ENCODE results near the gene PSPN.

DNA sequence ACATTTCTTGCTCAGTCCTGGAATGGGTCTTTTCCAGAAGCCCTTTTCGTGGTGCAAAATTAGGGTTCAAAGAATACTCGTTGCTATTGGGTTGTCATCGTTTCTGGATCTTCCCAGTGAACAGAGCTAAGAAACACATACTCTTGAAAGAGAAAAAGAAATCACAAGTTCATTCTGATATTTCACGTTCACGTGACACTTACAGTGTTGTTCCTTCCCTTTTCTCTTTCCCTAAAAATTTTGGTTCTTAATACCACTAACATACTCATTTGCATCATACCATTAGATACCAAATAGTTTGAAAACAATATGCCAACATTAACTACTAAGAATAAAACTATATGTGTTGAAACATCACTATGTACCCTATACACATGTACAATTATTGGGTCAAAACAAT lies 30.7 kb upstream of the PSPN start:
- TF ChIP-seq, protein P1, sequence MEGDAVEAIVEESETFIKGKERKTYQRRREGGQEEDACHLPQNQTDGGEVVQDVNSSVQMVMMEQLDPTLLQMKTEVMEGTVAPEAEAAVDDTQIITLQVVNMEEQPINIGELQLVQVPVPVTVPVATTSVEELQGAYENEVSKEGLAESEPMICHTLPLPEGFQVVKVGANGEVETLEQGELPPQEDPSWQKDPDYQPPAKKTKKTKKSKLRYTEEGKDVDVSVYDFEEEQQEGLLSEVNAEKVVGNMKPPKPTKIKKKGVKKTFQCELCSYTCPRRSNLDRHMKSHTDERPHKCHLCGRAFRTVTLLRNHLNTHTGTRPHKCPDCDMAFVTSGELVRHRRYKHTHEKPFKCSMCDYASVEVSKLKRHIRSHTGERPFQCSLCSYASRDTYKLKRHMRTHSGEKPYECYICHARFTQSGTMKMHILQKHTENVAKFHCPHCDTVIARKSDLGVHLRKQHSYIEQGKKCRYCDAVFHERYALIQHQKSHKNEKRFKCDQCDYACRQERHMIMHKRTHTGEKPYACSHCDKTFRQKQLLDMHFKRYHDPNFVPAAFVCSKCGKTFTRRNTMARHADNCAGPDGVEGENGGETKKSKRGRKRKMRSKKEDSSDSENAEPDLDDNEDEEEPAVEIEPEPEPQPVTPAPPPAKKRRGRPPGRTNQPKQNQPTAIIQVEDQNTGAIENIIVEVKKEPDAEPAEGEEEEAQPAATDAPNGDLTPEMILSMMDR (IDR thresholded peaks at IDR 0.05): no peak
- TF ChIP-seq, protein P2, sequence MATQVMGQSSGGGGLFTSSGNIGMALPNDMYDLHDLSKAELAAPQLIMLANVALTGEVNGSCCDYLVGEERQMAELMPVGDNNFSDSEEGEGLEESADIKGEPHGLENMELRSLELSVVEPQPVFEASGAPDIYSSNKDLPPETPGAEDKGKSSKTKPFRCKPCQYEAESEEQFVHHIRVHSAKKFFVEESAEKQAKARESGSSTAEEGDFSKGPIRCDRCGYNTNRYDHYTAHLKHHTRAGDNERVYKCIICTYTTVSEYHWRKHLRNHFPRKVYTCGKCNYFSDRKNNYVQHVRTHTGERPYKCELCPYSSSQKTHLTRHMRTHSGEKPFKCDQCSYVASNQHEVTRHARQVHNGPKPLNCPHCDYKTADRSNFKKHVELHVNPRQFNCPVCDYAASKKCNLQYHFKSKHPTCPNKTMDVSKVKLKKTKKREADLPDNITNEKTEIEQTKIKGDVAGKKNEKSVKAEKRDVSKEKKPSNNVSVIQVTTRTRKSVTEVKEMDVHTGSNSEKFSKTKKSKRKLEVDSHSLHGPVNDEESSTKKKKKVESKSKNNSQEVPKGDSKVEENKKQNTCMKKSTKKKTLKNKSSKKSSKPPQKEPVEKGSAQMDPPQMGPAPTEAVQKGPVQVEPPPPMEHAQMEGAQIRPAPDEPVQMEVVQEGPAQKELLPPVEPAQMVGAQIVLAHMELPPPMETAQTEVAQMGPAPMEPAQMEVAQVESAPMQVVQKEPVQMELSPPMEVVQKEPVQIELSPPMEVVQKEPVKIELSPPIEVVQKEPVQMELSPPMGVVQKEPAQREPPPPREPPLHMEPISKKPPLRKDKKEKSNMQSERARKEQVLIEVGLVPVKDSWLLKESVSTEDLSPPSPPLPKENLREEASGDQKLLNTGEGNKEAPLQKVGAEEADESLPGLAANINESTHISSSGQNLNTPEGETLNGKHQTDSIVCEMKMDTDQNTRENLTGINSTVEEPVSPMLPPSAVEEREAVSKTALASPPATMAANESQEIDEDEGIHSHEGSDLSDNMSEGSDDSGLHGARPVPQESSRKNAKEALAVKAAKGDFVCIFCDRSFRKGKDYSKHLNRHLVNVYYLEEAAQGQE (IDR thresholded peaks at IDR 0.05; ENCODE audit: insufficient read depth in 1 of 2, low read depth in 2 of 2, low read length in 1 of 2): no peak
- no peak for TF ChIP-seq POLR2AphosphoS5 (IDR thresholded peaks at IDR 0.05; ENCODE audit: low read depth, low read length)

All from Panc1 (cell line).